Lower leg skin (tissue), 3 donors: ENCODE measurements around the gene S100A13.

ENCODE experiments used
- POLR2A ChIP-seq, 2 donors: fragments of 450-650 bp; IDR thresholded peaks; one replicate each; pipeline ENCODE4 v1.6.1; 2016 to 2017; ENCODE audit warnings: antibody characterized with exemption in 2 of 2, mild to moderate bottlenecking in 1 of 2, moderate library complexity in 1 of 2
- TF ChIP-seq, protein P1 (sequence below), 3 donors: fragments of 450-650 bp; IDR thresholded peaks; one replicate each; pipeline ENCODE4 v1.5.1; 2016; ENCODE audit warnings: antibody characterized with exemption in 3 of 3, mild to moderate bottlenecking in 3 of 3, moderate library complexity in 2 of 3

DNA sequence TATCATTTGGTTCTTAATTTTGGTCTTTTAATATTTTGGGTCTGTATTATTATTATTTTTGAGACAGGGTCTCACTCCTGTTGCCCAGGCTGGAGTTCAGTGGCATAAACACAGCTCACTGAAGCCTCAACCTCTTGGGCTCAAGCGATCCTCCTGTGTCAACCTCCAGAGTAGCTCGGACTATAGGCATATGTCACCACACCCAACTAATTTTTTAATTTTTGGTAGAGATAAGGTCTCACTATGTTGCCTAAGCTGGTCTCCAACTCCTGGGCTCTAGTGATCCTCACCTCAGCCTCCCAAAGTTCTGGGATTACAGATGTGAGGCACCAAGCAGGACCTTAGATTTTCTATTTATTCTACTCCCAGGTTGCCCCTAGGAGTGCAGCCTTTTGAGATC lies 46.2 kb upstream of the S100A13 start:
- TF ChIP-seq, protein P1, sequence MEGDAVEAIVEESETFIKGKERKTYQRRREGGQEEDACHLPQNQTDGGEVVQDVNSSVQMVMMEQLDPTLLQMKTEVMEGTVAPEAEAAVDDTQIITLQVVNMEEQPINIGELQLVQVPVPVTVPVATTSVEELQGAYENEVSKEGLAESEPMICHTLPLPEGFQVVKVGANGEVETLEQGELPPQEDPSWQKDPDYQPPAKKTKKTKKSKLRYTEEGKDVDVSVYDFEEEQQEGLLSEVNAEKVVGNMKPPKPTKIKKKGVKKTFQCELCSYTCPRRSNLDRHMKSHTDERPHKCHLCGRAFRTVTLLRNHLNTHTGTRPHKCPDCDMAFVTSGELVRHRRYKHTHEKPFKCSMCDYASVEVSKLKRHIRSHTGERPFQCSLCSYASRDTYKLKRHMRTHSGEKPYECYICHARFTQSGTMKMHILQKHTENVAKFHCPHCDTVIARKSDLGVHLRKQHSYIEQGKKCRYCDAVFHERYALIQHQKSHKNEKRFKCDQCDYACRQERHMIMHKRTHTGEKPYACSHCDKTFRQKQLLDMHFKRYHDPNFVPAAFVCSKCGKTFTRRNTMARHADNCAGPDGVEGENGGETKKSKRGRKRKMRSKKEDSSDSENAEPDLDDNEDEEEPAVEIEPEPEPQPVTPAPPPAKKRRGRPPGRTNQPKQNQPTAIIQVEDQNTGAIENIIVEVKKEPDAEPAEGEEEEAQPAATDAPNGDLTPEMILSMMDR (IDR thresholded peaks at IDR 0.05) = no peak
- no peak for TF ChIP-seq POLR2A (IDR thresholded peaks at IDR 0.05)
